ENCODE results near the gene TRAF7.

TRAF7 gene

DNA sequence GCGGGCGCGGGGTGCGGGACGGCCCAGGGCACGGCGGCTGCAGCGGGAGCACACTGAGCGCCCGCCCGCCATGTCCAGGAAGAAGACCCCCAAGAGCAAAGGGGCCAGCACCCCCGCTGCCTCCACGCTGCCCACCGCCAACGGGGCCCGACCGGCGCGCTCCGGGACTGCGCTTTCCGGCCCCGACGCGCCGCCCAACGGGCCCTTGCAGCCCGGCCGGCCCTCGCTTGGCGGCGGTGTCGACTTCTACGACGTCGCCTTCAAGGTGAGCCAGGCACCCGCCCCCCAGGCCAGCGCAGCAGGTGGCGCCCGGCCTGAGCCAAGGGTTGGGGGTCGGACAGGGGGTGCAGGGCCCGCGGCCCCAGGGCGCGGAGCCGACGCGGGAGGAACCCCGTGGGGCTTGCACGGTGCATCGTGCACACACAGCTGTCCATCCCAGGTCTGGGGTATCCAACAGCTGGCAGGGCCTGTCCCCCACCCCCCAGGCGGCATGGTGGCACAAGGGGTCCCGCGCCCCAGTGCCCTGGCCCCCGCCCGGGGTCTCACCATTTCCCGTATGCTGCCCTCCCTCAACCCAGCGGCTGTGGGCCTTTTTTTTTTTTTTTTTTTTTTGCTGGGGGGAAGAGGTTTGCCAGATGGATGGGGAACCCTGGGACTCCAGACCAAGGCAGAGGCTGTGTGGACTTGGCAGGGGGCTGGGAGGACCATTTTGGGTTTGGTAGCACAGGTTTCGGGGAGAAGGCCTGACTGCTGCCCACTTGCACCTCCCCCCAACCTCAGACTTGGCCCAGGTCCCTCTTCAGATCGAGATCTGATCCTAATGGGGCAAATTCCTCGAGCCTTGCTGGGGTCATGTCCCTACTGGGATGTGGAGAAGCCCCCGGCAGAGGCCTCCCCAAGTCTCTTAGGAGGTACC lies 6.6 kb upstream of the TRAF7 start:
- peak; percentile 24 for DNase-seq

DNA sequence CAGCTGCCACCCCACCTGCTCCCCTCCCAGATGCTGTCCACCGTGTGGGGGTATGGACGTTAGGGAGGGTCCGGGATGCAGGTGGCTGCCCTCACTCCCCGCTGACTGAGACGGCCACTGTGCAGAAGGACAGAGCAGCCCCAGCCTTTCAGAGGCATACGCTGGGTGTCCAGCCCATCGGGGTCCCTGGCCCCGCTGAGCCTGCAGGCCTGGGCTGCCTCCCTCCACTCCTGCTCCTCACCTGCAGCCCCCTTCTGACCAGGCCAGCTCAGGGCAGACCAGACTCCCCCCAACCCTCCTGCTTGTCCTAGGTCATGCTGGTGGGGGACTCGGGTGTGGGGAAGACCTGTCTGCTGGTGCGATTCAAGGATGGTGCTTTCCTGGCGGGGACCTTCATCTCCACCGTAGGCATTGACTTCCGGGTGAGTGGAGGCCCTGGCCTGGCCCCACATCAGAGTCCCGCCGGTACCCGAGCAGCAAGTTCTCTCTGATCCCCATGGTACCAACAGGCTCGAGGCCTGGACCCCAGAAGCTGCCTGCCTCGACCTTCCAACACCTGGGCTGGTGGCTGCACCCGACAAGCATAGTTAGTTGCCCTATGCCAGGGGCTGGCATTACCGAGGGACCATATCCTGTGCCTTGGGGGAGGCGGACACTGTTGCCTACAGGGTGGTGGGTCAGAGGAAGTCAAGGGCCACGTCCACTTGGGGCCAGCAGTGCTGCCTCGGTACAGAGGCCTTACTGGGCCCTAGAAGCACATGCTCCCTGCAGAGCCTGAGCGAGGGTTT lies 5.8 kb upstream of the TRAF7 start:
- no peak for DNase-seq

DNA sequence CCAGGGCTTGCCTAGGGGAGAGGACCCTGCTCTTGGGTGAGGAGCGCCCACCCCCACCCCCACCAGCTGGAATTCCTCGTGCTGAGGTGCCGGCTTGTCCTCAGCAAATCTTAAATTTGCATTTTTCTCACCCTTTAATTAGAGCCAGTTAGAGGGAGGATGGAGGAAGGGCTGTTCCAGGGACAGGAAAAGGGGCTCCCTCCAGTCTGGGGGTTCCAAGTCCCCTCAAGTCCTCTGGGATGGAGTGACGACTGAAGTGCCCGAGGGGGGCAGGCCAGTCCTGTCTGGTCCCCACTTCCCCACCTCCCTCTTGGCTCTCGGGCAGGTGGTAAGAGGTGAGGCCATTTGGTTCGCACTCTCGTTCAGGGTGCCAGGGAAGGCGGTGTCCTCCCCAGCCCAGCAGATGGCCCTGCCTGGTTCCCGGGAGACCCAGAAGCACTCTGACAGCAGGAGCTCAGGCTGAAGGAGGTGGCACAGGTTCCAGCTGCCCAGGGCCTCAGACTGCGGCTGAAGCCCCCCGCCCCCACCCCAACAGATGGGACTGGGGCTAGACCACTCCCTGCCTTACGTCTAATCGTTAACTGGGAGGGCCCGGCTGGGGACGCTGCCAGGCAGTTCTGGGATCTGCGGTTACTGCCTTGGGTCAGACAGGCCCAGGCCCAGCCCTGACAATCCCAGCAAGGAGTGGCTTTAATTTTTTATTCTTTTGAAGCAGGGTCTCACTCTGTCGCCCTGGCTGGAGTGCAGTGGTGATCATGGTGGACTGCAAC lies 5.0 kb upstream of the TRAF7 start:
- no peak for DNase-seq

DNA sequence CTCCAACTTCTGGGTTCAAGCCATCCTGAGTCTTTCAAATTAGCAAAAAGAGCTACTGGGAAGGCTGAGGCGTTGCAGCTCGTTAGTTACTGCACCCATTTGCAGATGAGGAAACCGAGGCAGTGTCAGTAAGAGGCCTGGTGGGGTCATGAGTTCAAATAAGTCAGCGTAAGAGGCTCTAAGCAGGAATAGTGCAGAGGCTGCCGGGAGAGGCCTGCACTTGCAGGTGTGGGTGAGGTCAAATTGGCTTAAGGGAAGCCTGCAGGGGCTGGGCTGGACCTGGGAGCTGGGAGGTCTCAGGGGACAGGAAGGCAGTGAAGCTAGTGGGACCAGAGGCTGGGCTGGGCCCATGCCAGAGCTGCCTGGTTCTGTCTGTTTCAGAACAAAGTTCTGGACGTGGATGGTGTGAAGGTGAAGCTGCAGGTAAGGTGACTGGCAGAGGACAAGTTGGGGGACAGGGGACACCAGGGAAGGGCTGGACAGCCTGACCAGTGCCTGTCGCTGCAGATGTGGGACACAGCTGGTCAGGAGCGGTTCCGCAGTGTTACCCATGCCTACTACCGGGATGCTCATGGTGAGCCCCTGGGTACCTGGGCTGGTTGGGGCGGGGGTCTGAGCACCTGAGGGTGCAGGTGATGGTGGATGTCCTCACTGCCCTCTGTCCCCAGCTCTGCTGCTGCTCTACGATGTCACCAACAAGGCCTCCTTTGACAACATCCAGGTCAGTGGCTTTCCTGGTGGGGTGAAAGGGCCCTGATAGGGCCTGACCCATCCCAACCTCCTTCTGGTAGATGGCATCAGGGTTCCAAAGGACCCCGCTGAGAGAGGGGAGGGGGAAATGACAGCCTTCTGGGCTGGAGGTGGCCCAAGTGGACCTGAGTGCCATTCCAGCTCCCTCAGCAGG lies 4.1 kb upstream of the TRAF7 start:
- no peak for DNase-seq

DNA sequence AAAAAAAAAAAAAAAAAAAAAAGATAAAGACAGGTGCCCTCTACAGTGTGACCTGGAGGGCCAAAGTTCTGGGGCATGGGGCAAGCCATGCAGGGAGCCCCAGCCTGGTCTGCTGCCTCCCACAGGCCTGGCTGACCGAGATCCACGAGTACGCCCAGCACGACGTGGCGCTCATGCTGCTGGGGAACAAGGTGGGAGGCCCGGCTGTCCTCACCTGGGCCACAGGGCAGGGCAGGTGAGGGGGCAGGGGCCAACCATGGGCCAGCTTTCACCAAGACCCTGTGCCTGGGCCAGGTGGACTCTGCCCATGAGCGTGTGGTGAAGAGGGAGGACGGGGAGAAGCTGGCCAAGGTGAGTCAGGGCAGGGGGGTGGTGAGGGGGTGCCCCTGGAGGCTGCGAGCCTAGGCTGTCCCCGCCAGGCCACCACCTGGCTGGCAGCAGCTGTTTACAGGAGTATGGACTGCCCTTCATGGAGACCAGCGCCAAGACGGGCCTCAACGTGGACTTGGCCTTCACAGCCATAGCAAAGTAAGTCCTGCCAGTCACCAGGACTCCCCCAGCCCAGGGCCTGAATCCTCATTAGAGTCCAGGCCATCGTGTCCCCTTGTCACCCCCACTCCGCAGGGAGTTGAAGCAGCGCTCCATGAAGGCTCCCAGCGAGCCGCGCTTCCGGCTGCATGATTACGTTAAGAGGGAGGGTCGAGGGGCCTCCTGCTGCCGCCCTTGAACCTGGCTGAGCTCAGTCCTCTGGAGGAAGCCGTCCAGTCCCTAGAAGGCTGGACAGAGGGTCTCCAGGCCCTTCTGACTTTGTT lies 2.7 kb upstream of the TRAF7 start:
- no peak for DNase-seq

DNA sequence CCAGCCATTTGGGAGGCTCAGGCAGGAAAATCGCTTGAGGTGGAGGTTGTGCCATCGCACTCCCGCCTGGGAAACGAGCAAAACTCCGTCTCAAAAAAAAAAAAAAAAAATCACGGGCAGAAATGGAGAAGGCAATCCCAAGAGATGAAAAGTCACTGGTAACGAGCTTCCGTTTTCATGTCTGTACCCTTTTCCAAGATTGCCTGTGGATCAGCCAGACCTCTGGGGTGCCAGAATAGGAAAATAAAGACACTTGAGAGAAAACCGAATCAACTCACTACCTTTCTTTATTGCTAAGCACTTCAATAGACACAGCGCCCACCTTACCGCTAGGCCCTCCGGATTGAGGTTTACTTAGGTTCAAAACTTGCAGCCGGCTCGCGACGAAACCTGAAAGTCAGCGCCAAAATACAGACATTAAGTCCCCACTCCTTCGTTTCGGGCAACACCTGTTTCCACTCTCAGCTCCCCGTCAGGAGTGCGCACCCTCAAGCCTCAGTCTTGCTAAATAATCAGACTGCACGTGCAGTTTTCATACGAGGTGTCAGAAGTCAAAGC lies 970 bp upstream of the TRAF7 start:
- DNase-seq = peak; percentile 42

DNA sequence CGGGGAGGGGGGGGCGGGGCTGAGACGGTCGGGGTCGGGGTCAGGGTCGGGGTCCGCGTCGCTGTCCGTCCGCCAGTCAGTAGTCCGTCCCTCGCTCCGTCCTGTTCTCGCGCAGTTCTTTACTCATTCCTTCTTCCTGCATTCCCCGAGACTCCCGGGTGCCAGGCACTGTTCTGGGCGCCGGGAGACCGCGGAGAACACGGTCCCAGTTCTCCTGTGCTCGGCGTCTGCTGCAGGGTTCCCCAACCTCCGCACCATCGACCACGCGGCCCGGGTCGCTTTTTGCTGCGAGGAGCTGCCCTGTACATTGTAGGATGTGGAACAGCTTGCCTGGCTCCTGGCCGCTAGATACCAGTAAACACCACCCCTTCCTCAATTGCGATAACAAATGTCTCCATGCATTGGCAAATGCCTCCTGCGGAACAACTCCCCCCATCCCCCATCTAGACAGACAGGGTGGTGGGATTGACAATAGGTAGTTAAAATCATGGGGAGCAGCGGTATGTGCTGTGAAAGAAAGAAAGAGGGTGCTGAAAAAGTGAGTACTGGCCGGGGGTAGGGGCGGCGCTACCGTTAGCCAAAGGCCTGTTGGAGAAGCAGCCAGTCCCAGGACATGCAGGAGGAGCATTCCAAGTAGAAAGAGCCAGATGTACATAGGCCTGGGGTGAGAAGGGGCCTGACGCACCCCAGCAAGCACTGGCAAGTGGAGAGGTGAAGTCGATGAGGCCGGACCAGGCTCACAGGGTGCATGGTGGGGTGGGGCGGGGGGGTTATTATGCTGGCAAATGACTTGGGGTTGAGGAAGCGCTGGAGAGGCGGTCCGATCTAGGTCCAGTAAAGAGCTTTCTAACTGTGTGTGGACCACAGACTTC lies 631 bp downstream of the TRAF7 start:
- DNase-seq = peak; percentile 22

DNA sequence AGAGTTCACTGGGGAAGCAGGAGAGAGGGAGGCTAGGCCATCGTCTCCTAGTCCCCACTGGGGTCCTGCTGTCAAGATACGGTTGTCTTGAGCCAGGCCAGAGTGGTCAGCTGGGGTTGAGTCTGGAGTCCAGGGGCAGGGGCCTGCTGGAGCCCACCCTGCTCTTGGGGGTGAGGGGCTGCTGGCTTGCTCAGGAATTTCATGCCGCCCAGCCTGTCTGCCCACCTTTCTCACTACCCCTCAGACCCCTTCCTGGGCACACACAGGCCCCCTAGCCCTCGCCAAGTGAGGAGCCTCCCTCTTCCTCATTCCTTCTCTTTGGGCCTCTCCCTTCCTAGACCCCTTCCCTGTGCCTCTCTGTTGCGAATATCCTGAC lies 1.3 kb downstream of the TRAF7 start:
- no peak for DNase-seq

DNA sequence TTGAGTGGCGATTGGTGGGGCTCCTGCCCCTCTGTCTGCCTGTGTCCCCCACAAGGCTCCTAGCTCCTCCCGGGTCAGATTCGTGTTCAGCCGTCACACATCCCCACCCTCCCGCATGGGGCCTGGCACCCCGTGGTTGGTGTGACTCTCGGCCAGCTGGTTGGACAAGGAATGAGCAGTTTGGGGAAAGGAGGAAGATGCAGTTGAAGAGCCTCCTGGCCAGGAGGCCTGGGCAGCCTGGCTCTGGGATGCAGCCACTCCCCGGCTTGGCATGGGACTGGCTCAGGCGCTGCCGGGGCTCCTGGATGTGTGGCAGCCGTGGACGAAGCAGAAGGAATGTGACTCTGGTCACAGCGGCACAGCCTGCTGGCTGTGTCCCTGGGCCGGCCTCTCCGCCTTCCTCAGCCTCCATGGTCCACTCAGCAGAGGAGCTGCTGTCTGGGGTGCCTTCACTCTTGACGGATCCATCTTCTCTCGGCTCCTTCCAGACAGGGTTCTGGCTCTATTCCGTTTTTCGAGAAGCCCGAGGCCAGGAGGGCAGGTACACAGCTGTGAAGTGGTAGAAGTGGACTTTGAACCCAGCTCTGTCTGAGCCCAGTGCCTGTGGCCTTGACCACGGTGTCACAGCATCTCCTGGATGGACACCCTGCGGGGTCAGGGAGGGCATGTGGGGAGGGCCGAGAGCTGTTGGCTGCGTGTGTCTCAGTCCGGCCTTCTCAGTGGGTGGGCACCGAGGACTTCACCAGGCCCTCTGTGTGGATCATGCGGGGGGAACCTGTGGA lies 2.1 kb downstream of the TRAF7 start:
- DNase-seq = no peak

DNA sequence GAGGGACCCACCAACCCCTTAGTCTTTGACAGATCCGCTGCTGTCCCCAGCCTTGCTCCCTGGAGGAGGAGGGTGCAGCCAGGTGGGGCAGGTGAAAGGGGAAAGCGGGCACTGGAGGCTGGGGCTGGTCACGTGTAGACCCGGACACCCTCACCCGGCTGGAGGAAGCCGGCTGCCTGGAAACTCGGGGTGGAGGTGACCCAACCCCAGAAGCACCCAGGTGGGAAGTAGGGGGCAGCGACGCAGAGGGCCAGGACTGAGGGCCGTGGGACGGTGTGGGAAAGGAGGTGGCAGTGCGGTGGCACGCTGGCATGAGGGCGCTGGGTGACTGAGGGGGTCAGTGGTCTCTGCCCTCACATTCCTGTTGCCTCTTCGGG lies 2.7 kb downstream of the TRAF7 start:
- DNase-seq = no peak

DNA sequence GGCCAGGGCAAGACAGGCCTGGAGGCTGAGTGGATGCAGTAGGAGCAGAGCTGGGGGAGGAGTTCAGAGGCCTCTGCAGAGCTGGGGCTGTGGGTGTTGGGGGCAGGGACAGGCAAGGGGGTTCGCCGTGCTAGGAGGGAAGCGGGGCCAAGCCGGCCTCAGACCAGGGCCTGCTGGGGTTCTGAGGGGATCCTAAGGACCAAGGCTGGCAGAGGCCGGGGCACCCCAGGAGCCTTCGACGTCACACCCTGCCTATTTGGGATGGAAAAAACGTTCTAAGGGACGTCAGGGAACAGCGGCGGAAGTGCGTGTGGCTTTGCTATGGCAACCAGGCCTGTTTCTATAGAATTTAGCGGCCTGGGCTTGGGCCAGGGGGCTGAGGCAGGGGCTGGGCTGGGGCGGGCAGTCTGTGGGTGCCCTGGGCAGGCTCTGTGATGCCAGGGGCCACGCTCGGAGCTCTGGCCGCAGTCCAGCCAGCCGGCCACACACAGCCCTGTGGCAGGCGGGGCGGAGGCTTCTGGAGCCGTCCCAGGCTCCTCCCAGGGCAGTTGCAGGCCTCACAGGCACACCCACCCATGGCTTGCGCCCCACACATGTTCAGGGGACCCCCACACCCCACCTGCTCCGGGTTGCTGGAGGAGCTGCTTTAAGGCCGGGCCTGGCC lies 3.7 kb downstream of the TRAF7 start:
- no peak for DNase-seq

DNA sequence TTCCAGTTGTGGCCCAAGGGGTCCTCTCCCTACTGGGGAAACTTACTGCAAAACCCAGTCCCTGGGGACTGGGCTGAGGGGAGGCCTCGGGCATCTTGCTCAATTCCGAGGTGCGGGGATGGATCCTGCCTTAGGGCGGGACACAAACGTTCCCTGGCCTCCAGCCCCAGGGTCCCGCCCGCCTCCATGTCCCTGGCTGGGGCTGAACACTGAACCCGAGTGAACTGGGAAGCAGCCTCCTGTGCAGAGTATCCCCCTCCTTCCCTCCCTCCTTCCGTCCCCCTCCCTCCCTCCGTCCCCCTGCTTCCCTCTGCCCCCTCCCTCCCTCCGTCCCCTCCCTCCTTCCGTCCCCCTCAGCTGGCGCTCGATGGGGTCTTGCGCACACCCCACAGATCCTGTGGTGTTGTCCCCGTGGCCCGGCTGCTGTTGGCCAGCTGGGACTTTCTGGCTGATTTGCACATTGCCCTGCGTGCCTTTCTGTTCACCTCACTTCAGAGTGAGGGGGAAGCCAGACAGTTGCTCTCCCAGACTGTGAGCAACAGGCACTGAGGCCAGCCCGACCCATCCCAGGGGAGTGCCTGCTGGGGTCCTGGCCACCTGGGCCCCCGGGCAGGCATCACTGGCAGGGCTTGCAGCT lies 5.5 kb downstream of the TRAF7 start:
- DNase-seq = no peak

DNA sequence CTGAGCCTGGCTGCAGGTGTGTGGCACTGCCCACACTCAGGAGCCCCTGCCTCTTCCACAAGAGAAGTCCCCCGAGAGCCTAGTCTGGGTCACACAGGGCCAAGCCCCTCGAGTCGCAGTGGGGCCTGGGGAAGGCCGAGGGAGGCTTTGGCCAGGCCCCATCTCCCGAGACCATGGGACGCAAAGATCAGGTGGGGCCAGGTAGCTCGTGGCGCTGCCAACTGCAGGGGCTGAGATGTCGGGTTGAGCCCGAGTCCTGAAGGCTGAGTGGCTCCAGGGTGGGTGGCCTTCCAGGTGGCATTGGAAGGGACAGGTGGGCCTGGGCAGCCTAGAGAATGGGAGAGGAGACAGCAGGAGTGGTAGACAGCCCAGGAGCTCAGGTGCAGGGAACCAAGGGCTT lies 6.3 kb downstream of the TRAF7 start:
- no peak for DNase-seq

DNA sequence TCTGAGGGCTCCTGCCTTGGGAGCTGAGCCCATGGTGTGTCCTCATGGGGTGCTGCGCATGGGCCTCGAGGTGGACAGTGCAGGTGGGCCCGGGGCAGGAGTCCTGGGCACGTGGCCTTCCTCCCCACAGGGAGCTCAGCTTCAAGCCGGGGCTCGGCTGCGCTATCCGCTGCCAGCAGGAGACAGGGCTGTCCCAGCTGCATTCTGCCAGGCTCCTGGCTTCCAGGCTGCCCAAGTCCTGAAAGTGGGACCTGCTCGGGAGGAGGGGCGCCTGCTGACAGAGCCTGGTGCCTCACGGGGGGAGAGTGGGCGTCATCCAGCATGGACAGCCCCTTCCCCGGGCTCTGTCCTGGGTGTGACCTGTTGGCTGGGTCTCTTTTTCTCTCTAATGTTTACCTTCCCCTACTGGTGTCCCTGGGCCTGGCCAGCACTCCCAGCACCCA lies 7.1 kb downstream of the TRAF7 start:
- no peak for DNase-seq

DNA sequence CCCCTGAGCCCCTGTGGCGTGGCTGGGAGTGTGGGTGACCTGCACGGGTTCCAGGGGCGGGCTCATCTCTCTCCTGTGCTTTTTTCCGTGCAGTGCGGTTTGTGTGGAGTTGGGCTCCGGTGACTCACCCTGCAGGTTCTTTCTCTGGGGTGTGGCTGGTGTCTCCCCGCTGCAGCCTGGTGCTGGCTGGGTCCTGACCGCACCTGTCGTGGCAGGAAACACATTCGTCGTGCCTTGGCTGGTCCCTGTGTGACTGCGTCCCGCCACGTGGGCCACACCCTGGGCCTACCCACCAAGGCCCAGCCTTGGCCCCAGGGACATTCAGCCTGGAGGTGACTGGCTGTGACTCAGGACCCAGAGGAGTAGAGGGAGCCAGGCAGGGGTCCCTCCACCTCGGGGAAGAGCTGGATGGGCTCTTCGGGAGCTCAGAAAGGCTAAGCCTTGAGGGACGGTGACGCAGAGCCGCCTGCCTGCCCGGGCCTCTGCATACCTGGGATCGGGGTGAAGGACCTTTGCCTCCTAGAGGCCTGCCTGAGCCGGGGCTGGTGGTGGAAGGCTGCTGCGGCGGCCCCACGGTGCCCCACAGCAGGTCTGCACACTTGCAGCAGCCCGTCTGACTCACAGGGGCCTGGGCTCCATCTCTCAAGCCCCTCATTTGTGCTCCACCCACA lies 7.8 kb downstream of the TRAF7 start:
- peak; percentile 19 for DNase-seq

DNA sequence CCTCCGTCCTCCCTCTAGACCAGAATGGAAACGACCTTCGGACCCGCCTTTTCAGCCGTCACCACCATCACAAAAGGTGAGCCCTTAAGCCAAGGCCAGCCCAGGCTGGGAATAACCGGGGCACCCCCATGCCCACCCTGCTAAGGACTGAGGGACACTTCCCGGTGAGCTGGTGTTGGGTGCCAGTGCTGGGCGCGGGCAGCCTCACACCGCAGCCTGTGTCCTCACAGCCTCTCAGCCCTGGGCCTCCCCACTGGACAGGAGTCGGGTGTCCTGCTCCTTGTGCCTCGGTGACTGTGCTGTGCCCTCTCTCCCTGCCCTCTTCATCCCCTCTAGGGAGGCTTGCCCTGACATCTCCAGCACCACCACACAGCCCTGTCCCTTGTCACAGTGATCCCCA lies 10.3 kb downstream of the TRAF7 start:
- no peak for DNase-seq

DNA sequence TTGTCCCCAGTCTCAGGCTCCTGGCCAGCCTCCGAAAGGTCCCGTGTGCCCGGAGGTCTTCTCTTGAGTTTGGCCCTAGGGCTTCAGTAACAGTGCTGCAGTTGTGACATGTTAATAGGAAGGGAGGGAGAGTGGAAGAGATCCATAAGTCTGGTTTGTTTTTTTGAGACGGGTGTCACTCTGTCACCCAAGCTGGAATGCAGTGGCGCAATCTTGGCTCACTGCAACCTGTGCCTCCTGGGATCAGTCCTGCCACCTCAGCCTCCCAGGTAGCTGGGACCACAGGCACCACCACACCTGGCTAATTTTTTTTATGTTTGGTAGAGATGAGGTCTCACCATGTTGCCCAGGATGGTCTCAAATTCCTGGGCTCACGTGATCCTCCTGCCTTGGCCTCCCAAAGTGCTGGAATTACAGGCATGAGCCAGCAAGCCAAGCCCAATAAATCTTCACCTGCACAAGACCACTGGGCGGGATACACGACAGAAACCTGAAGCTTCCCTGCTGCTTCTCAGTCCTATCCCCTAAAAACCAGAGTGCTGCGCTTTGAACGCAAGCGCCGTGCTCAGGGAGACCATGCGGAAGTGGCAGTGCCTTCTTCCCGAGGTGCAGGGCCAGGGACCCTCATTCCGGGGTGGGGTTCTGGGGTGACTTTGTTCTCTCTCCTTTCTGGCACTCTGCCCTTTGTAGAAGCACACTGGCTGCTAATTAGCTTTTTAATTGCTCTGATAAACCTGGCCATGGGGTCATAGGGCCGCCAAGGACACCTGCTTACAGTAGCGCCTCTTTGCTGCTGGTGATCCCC lies 10.9 kb downstream of the TRAF7 start:
- no peak for DNase-seq
